ENCODE results near the gene AEBP1.

The AEBP1 gene

DNA sequence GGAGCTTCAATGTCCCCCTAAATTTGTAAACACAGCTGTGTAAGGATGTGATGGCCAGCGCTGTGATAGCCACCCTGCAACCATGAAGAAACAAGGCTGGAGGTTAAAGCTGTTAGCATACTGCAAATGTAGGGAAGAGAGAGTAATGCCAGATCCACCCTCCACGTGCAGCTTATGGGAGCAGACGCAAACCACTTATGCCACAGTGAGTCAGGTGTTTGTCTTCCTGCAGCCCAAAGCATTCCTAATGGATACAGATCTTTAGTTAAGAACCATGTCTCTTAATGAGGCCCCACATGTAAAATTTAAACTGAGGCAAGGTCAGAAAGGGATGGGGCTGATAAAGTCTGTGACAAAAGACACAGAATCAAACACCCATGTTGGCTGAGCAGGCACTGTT is 50.6 kb downstream of the AEBP1 start:
- DNase-seq (ENCODE audit: low spot score), result no peak
- TF ChIP-seq, protein P1, sequence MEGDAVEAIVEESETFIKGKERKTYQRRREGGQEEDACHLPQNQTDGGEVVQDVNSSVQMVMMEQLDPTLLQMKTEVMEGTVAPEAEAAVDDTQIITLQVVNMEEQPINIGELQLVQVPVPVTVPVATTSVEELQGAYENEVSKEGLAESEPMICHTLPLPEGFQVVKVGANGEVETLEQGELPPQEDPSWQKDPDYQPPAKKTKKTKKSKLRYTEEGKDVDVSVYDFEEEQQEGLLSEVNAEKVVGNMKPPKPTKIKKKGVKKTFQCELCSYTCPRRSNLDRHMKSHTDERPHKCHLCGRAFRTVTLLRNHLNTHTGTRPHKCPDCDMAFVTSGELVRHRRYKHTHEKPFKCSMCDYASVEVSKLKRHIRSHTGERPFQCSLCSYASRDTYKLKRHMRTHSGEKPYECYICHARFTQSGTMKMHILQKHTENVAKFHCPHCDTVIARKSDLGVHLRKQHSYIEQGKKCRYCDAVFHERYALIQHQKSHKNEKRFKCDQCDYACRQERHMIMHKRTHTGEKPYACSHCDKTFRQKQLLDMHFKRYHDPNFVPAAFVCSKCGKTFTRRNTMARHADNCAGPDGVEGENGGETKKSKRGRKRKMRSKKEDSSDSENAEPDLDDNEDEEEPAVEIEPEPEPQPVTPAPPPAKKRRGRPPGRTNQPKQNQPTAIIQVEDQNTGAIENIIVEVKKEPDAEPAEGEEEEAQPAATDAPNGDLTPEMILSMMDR (IDR thresholded peaks at IDR 0.05; ENCODE audit: extremely low read depth, missing control alignments), result no peak

GRCh38 chr7:44155191-44156185 is 51.3 kb downstream of the AEBP1 start:
- TF ChIP-seq, protein P1 (IDR thresholded peaks at IDR 0.05; ENCODE audit: extremely low read depth, missing control alignments), result no peak
- DNase-seq (ENCODE audit: low spot score), result no peak

DNA sequence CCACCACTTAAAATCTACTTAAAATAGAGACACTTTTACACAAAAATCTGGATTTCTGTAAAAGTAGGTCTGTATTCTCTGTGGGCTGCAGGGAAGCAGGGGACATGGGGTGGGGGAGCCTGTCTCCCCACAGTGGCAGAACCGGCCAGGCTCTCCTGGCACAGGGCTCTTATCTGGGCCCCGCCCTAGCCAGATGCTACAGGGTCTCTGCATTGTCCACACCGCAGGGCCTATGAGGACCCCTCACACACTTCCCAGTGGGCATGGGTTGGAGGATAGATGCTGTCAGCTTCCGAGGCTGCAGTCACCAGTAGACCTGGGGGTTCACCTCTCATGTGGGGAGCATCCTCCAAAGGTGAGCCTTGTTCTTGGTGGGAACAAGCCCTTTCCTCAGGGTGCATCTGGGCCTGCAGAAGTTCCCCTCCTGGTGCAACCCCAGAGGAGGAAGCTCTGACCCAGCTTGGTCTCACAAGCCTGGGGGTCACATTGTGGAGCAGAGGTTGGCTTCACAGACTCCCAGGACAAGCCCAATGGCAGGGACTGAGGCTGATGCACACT is 52.4 kb downstream of the AEBP1 start:
- TF ChIP-seq, protein P1 (IDR thresholded peaks at IDR 0.05; ENCODE audit: extremely low read depth, missing control alignments), result no peak
- DNase-seq (ENCODE audit: low spot score), result no peak

GRCh38 chr7:44157116-44158080 is 53.3 kb downstream of the AEBP1 start:
- TF ChIP-seq, protein P1 (IDR thresholded peaks at IDR 0.05; ENCODE audit: extremely low read depth, missing control alignments), result no peak
- no peak for DNase-seq (ENCODE audit: low spot score)

DNA sequence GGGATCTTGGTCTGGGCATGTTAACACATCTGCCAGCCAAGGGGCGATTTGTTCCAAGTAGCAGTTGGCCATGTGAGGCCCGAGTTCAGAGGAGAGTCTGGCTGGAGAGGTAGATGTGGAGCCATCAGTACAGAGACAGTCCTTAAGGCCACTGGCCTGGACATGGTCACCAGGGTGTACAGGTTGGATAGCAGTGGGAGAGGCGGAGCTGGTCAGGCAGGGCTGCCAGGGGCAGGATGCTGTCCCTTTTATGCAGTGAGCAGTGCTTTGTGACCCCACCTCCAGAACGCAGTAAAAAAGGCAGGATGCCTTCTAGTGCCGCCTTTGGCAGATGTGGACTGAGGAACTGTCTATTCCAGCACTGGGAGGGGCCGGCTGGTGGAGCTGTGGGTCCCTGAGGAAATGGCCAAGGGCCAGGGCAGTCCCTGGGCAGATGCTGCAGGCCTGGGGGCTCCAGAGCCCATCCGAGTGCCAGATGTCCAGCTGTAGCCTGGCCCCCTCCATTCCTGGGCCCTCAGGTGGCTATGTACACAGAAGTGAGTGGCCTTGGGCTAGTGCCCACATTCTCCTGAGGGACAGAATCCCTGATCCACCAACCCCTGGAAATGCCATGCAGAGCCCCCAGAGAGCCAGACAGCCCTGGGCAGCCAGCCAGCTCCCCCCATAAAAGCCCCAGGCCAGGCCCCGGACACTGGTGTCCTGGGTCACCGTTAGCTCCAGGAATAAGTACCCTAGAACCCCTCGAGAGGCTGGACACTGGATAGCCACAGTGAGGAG is 54.1 kb downstream of the AEBP1 start:
- TF ChIP-seq, protein P1 (IDR thresholded peaks at IDR 0.05; ENCODE audit: extremely low read depth, missing control alignments), result no peak
- DNase-seq (ENCODE audit: low spot score), result no peak

- DNase-seq (ENCODE audit: low spot score), result no peak
Observed at GRCh38 chr7:44158873-44159631, 54.9 kb downstream of the AEBP1 start.

More at GRCh38 chr7:44158873-44159631, 54.9 kb downstream of the AEBP1 start:
- TF ChIP-seq, protein P1 (IDR thresholded peaks at IDR 0.05; ENCODE audit: extremely low read depth, missing control alignments), result no peak

All from GM20000 (cell line).